ENCODE data around the gene DCAF15.

Gene DCAF15

GRCh38 chr19:13981467-13981866 lies 29.2 kb downstream of the DCAF15 start:
- peak overlapping the region in 2 of 10 experiments; percentile 6 to 14; a peak in 1 of 20 replicates for H3K4me3 ChIP-seq
- H3K9me3 ChIP-seq (replicated peaks in 1 of 11), result no peaks in the 10 kb centered on the region
- H4K20me1 ChIP-seq, result no peaks in the 10 kb centered on the region; a peak in 1 of 22 replicates
- peaks cover 0 to 30% (median 14%) of the 10 kb centered on the region in 11 experiments; a peak in 13 of 22 replicates for H3K36me3 ChIP-seq
- H3K9ac ChIP-seq, result peak overlapping the region; percentile 29 to 62 (median 50); a peak in 18 of 22 replicates
- peak overlapping the region; percentile 9 to 71 (median 58); a peak in 18 of 22 replicates for H3K27ac ChIP-seq
- H3K27me3 ChIP-seq, result peaks cover 12 to 28% (median 21%) of the 10 kb centered on the region in 11 experiments; a peak in 21 of 22 replicates
- peaks cover 77 to 86% (median 84%) of the 10 kb centered on the region in 10 experiments for H3K4me1 ChIP-seq
- H3K4me2 ChIP-seq, result peak overlapping the region; percentile 88 to 99 (median 92)
- TF ChIP-seq Cebpa-rat (IDR thresholded peaks at IDR 0.05), result no peak

GRCh38 chr19:13981988-13982501 lies 29.7 kb downstream of the DCAF15 start:
- Histone ChIP-seq H3K27ac (peak overlapping the region in 10 of 11 experiments; percentile 9 to 71 (median 58); a peak in 18 of 22 replicates), H3K4me3 (peak overlapping the region in 2 of 10 experiments; percentile 6 to 14; a peak in 1 of 20 replicates), H4K20me1 (no peaks in the 10 kb centered on the region), H3K9ac (peak overlapping the region in 10 of 11 experiments; percentile 29 to 62 (median 50); a peak in 13 of 22 replicates), H3K4me1 (peaks cover 82 to 91% (median 89%) of the 10 kb centered on the region in 10 experiments), H3K36me3 (peaks cover 0 to 25% (median 11%) of the 10 kb centered on the region in 11 experiments; a peak in 12 of 22 replicates), H3K4me2 (peak overlapping the region; percentile 88 to 99 (median 92)), H3K27me3 (peaks cover 12 to 28% (median 21%) of the 10 kb centered on the region in 11 experiments; a peak in 21 of 22 replicates), H3K9me3 (replicated peaks in 1 of 11) (no peaks in the 10 kb centered on the region)
- TF ChIP-seq Cebpa-rat (IDR thresholded peaks at IDR 0.05), result no peak

GRCh38 chr19:13982773-13983172 lies 30.5 kb downstream of the DCAF15 start:
- peaks cover 12 to 28% (median 21%) of the 10 kb centered on the region in 11 experiments; a peak in 21 of 22 replicates for H3K27me3 ChIP-seq
- H3K27ac ChIP-seq, result peak overlapping the region in 1 of 11 experiments; percentile 34; a peak in 3 of 22 replicates
- peak overlapping the region; percentile 26 to 99 (median 91) for H3K4me2 ChIP-seq
- peaks cover 0 to 24% (median 11%) of the 10 kb centered on the region in 11 experiments; a peak in 12 of 22 replicates for H3K36me3 ChIP-seq
- peak overlapping the region in 2 of 11 experiments; percentile 2 to 33; a peak in 2 of 22 replicates for H3K9ac ChIP-seq
- no peaks in the 10 kb centered on the region for H4K20me1 ChIP-seq
- no peaks in the 10 kb centered on the region for H3K9me3 ChIP-seq (replicated peaks in 1 of 11)
- no peak for TF ChIP-seq Cebpa-rat (IDR thresholded peaks at IDR 0.05)
- H3K4me3 ChIP-seq, result no peak overlapping the region
- H3K4me1 ChIP-seq, result peaks cover 89 to 98% (median 96%) of the 10 kb centered on the region in 10 experiments

- no peaks in the 10 kb centered on the region for H4K20me1 ChIP-seq
- peaks cover 0 to 19% (median 11%) of the 10 kb centered on the region in 11 experiments; a peak in 12 of 22 replicates for H3K36me3 ChIP-seq
- peak overlapping the region in 4 of 11 experiments; percentile 16 to 34 (median 31); a peak in 7 of 22 replicates for H3K27ac ChIP-seq
- no peak overlapping the region for H3K4me3 ChIP-seq
- peaks cover 12 to 24% (median 21%) of the 10 kb centered on the region in 11 experiments; a peak in 21 of 22 replicates for H3K27me3 ChIP-seq
- H3K4me1 ChIP-seq, result peaks cover 93 to 99% (median 97%) of the 10 kb centered on the region in 10 experiments
- no peak for TF ChIP-seq Cebpa-rat (IDR thresholded peaks at IDR 0.05)
- peak overlapping the region in 4 of 11 experiments; percentile 18 to 33 (median 24); a peak in 4 of 22 replicates for H3K9ac ChIP-seq
- H3K9me3 ChIP-seq (replicated peaks in 1 of 11), result no peaks in the 10 kb centered on the region
- peak overlapping the region; percentile 26 to 99 (median 91) for H3K4me2 ChIP-seq
Observed at GRCh38 chr19:13983213-13983889, 31.0 kb downstream of the DCAF15 start.

GRCh38 chr19:13984186-13984585 lies 31.9 kb downstream of the DCAF15 start:
- H3K9me3 ChIP-seq (replicated peaks in 1 of 11), result no peaks in the 10 kb centered on the region
- H3K36me3 ChIP-seq, result peaks cover 0 to 26% (median 11%) of the 10 kb centered on the region in 11 experiments; a peak in 13 of 22 replicates
- H3K4me3 ChIP-seq, result no peak overlapping the region
- no peaks in the 10 kb centered on the region for H4K20me1 ChIP-seq
- peaks cover 12 to 18% (median 14%) of the 10 kb centered on the region in 11 experiments; a peak in 21 of 22 replicates for H3K27me3 ChIP-seq
- no peak for TF ChIP-seq Cebpa-rat (IDR thresholded peaks at IDR 0.05)
- peaks cover 87 to 100% (median 98%) of the 10 kb centered on the region in 10 experiments for H3K4me1 ChIP-seq
- H3K4me2 ChIP-seq, result peak overlapping the region; percentile 95 to 99 (median 97); a peak in 21 of 22 replicates
- peak overlapping the region in 9 of 11 experiments; percentile 90 to 96 (median 93); a peak in 18 of 22 replicates for H3K27ac ChIP-seq
- H3K9ac ChIP-seq, result peak overlapping the region in 9 of 11 experiments; percentile 38 to 85 (median 80); a peak in 11 of 22 replicates

- Histone ChIP-seq H3K4me3 (peak overlapping the region in 7 of 10 experiments; percentile 17 to 53 (median 27); a peak in 8 of 20 replicates), H4K20me1 (no peaks in the 10 kb centered on the region), H3K9me3 (replicated peaks in 1 of 11) (no peaks in the 10 kb centered on the region), H3K36me3 (peaks cover 0 to 22% (median 12%) of the 10 kb centered on the region in 11 experiments; a peak in 14 of 22 replicates), H3K4me1 (peaks cover 78 to 100% (median 96%) of the 10 kb centered on the region in 10 experiments), H3K27me3 (peaks cover 3 to 8% (median 5%) of the 10 kb centered on the region in 11 experiments; a peak in 21 of 22 replicates), H3K4me2 (peak overlapping the region; percentile 95 to 99 (median 97)), H3K27ac (peak overlapping the region; percentile 90 to 96 (median 94)), H3K9ac (peak overlapping the region; percentile 74 to 85 (median 83); a peak in 21 of 22 replicates)
- peak in 9 of 11 experiments; percentile 26 to 89 (median 67); a peak in 14 of 22 replicates for TF ChIP-seq Cebpa-rat (IDR thresholded peaks at IDR 0.05)
Observed at GRCh38 chr19:13984875-13985741, 32.8 kb downstream of the DCAF15 start.

- peaks cover 0 to under 1% (median 0%) of the 10 kb centered on the region in 11 experiments; a peak in 2 of 22 replicates for H3K27me3 ChIP-seq
- no peak for TF ChIP-seq Cebpa-rat (IDR thresholded peaks at IDR 0.05)
- peaks cover 72 to 94% (median 90%) of the 10 kb centered on the region in 10 experiments for H3K4me1 ChIP-seq
- no peaks in the 10 kb centered on the region for H4K20me1 ChIP-seq
- H3K4me2 ChIP-seq, result peak overlapping the region; percentile 95 to 99 (median 97)
- H3K27ac ChIP-seq, result peak overlapping the region; percentile 90 to 96 (median 94)
- peaks cover 0 to 23% (median 14%) of the 10 kb centered on the region in 11 experiments; a peak in 16 of 22 replicates for H3K36me3 ChIP-seq
- no peaks in the 10 kb centered on the region for H3K9me3 ChIP-seq (replicated peaks in 1 of 11)
- peak overlapping the region; percentile 74 to 85 (median 83) for H3K9ac ChIP-seq
- peak overlapping the region in 9 of 10 experiments; percentile 9 to 53 (median 27); a peak in 10 of 20 replicates for H3K4me3 ChIP-seq
Observed at GRCh38 chr19:13985771-13986347, 33.5 kb downstream of the DCAF15 start.

All from BLaER1 treated with 17β-estradiol and CSF1 and Interleukin-3, amounts not matched to agents 10 nM and 100 nM (cell line).